Measurements from ENCODE around the gene PODNL1.

DNA sequence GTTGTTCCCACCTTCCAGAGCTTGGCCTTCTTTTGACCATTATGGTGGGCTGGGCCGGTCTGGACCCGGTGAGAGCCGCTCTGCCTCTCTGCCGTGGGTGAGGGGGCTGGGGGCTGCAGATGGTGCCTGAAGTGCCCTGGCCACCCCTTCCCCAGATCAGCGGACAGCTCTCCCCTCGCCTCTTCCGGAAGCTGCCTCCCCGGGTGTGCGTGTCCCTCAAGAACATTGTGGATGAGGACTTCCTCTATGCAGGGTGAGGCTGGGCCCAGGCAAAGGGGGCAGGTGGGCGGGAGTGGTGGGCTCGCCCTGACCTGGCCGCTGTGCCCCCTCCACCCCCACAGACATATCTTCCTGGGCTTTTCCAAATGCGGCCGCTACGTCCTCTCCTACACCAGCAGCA is 16.0 kb upstream of the PODNL1 start:
- TF ChIP-seq, protein P1, sequence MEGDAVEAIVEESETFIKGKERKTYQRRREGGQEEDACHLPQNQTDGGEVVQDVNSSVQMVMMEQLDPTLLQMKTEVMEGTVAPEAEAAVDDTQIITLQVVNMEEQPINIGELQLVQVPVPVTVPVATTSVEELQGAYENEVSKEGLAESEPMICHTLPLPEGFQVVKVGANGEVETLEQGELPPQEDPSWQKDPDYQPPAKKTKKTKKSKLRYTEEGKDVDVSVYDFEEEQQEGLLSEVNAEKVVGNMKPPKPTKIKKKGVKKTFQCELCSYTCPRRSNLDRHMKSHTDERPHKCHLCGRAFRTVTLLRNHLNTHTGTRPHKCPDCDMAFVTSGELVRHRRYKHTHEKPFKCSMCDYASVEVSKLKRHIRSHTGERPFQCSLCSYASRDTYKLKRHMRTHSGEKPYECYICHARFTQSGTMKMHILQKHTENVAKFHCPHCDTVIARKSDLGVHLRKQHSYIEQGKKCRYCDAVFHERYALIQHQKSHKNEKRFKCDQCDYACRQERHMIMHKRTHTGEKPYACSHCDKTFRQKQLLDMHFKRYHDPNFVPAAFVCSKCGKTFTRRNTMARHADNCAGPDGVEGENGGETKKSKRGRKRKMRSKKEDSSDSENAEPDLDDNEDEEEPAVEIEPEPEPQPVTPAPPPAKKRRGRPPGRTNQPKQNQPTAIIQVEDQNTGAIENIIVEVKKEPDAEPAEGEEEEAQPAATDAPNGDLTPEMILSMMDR (IDR thresholded peaks at IDR 0.05; ENCODE audit: control extremely low read depth in 1 of 3, insufficient read depth in 1 of 3, low read depth in 1 of 3, low read length in 3 of 3): no peak
- TF ChIP-seq SUZ12 (IDR thresholded peaks at IDR 0.05; ENCODE audit: low read length) (no peak), SIN3A (conservative IDR thresholded peaks at IDR 0.05 in 1 of 2, IDR thresholded peaks at IDR 0.05 in 1 of 2; ENCODE audit: low read depth in 1 of 2, low read length in 2 of 2) (no peak), EP300 (IDR thresholded peaks at IDR 0.05; ENCODE audit: borderline replicate concordance in 1 of 2, low read depth in 2 of 2, low read length in 2 of 2) (no peak), FOSL1 (IDR thresholded peaks at IDR 0.05; ENCODE audit: insufficient read depth, low read depth, low read length) (no peak), KDM1A (IDR thresholded peaks at IDR 0.05; ENCODE audit: borderline replicate concordance, low read length) (no peak), YY1 (IDR thresholded peaks at IDR 0.05; ENCODE audit: low read depth, low read length) (no peak), JUND (IDR thresholded peaks at IDR 0.05; ENCODE audit: low read length) (no peak), JUN (IDR thresholded peaks at IDR 0.05; ENCODE audit: low read depth, low read length) (no peak), TAF1 (IDR thresholded peaks at IDR 0.05; ENCODE audit: low read depth, low read length) (no peak), EZH2 (IDR thresholded peaks at IDR 0.05; ENCODE audit: low read depth, low read length, severe bottlenecking) (no peak), SP4 (IDR thresholded peaks at IDR 0.05; ENCODE audit: low read length) (no peak)

All from H1 (cell line).